Testis (tissue), 2 donors: ENCODE measurements around the gene PBX1.

Source experiments
- POLR2A ChIP-seq: fragments of 450-650 bp; IDR thresholded peaks from one replicate; pipeline ENCODE4 v1.6.1; 2017; ENCODE audit warnings: antibody characterized with exemption, mild to moderate bottlenecking, moderate library complexity
- TF ChIP-seq, protein P1 (sequence below), 3 experiments: fragments of 450-650 bp in 2 of 3; fragments of 200-600 bp in 1 of 3; sonication (generic) in 1 of 3; IDR thresholded peaks; one replicate each; pipeline ENCODE4 v1.5.1; 2016 to 2019; ENCODE audit warnings: antibody characterized with exemption in 3 of 3, mild to moderate bottlenecking in 2 of 3, moderate library complexity in 1 of 3

DNA sequence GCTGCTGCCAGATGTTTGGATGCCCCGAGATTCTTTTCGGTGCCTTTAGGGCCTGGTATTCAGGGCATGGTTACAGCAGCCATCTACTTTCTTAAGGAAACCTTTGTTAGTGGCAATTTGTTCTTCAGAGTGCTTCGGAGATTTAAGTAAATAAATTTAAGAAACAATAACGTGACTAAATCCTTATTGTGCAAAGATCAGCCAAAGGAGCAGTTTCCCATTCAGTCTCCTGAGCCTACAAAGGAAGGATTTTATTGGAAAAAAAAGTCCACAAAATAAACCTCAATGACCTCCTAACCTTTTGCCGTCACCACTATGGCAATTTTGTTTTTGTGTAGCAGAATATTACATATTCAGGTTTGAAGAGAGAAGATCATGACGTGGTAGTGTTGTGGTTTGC, 231.1 kb downstream of the PBX1 start:
- no peak for TF ChIP-seq POLR2A
- TF ChIP-seq, protein P1, sequence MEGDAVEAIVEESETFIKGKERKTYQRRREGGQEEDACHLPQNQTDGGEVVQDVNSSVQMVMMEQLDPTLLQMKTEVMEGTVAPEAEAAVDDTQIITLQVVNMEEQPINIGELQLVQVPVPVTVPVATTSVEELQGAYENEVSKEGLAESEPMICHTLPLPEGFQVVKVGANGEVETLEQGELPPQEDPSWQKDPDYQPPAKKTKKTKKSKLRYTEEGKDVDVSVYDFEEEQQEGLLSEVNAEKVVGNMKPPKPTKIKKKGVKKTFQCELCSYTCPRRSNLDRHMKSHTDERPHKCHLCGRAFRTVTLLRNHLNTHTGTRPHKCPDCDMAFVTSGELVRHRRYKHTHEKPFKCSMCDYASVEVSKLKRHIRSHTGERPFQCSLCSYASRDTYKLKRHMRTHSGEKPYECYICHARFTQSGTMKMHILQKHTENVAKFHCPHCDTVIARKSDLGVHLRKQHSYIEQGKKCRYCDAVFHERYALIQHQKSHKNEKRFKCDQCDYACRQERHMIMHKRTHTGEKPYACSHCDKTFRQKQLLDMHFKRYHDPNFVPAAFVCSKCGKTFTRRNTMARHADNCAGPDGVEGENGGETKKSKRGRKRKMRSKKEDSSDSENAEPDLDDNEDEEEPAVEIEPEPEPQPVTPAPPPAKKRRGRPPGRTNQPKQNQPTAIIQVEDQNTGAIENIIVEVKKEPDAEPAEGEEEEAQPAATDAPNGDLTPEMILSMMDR (IDR thresholded peaks at IDR 0.05): no peak
